ENCODE results near the gene SLC47A1.
"Not testable (repeated sequence)": the region's sequence is repeated elsewhere in the genome, so short reads cannot be mapped to it uniquely, and the experiment has no call there.

Gene SLC47A1

DNA sequence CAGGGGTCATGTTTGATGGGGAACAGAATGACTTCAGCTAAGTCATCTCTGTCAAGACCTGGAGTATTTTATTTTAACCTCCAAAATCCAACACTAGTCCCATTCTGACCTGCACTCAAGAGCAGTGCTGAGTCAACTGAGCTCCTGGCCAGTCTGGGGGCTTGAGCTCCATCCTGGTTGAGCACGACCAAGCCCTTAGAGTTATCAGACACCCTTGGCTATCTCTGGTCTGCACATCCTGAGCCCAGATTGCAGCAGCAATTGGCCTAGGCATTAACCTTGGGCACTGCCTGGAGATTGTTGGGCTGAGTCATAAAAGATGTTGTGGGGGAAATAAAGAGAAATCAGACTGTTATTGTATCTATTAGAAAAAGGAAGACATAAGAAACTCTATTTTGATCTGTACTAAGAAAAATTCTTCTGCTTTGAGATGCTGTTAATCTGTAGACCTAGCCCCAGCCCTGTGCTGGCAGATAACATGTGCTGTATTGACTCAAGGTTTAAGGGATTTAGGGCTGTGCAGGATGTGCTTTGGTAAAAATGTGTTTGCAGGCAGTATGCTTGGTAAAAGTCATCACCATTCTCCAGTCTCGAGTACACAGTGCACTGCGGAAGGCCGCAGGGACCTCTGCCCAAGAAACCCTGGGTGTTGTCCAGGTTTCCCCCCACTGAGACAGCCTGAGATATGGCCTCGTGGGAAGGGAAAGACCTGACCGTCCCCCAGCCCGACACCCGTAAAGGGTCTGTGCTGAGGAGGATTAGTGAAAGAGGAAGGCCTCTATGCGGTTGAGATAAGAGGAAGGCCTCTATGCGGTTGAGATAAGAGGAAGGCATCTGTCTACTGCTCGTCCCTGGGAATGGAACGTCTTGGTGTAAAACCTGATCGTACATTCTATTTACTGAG, 14.0 kb upstream of the SLC47A1 start:
- not testable (repeated sequence) for DNase-seq (ENCODE audit: low read depth, low spot score)

DNA sequence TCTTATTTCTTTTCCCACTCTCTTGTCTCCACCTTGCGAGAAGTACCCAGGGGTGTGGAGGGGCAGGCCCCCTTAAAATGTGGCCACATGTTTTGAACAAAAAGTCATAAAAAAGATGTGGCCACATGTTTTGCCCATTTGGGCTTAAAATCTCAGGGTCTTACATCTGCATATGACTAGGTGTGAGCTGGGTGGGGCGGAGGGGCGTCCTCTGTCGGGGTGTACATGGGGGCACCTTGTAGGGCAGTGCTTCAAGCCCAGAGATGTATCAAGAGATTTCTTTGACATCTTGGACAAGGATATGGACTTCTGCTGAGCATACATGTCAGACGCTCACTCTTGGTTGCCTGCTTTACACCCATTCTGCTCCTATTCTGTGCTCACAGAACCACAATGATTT, 13.0 kb upstream of the SLC47A1 start:
- DNase-seq (ENCODE audit: low read depth, low spot score) = no peak

DNA sequence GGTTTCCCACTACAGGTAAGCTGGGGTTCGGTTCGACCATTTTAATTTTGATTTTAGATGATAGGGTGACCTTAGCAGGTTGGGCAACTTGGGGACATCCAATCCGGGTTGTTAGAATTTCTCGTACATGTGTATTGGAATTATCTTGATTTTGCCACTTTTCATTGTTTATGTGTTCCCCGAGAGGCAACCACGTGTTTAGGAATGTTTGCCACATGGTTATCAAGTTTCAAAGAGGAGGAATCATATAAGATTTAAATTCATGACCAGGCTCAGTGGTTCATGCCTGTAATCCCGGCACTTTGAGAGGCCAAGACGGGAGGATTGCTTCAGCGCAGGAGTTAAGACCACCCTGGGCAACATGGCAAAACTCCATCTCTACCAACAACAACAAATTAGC, 10.0 kb upstream of the SLC47A1 start:
- DNase-seq (ENCODE audit: low read depth, low spot score) = no peak

DNA sequence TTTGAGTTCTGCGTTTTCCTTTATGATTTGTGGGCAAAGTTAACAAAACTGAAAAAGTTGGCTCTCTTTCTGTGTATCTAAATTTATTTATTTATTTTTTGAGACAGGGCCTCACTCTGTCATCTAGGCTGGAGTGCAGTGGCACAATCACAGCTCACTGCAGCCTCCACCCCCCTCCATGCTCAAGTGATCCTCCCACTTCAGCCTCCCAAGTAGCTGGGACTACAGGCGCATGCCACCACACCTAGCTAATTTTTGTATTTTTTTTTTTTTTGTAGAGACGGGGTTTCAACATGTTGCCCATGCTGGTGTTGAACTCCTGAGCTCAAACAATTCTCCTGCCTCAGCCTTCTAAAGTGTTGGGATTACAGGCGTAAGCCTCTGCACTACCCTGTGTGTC, 6.7 kb upstream of the SLC47A1 start:
- not testable (repeated sequence) for DNase-seq (ENCODE audit: low read depth, low spot score)

DNA sequence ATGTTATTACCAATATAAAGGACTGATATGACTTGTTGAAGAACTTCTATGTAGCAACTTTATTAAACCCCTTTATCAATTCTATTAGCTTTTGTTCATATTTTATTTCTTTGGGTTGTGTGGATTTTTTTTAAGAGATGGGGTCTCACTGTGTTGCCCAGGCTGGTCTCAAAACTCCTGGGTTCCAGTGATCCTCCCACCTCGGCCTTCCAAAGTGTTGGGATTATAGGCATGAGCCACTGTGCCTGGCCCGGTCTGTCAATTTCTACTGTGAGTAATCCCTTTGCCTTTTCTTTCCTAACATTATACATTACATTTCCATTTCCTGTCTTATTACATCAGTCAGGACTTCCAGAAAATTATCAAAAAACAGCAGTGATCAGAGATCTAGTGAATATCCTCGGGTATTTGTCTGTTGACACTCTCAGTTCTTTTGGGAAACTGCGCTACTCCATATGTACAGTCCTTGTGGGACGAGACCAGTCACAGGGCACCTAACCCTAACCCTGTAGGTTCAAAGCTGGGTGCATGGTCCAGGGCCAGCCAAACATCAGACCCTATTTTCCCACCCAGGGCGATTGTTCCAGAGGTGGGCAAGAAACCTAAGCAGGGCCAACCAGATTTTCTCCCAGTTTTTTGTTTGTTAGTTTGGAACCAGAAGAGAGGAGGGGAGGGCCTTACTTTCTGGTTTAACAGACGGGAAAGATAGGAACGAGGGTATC, 1.7 kb upstream of the SLC47A1 start:
- no peak for DNase-seq (ENCODE audit: low read depth, low spot score)

DNA sequence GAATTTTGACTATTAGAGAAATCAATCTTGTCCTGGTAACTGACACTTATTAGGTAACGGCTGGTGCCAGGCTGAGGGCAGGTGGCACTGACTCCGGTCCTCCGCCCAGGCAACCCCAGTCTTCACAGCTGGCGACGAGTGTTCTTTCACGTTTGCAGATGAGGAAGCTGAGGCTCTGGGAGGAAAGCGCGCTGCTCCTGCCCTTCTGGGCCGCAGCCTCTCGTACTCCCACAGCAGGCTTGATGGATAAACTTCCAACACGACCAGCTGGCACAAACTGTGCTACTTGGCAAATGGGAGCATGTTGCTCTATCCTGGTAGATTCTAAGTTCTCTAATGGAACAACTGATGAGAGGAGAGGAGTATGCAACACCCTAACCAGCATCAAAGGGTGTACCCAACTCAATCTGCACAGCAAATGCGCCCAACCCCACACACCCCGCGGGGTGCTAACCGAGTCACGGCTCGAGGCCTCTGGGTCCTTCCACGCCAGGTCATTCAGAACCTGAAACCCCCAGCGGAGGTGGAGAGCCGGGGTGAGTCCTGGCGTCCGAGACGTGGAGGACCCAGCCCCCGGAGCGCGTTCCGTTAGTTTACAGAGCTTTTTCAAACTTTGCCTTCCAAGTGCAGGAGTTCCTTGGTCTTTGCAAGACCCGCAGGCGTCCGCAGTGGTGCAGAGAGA, 477 bp upstream of the SLC47A1 start:
- DNase-seq (ENCODE audit: low read depth, low spot score) = no peak

DNA sequence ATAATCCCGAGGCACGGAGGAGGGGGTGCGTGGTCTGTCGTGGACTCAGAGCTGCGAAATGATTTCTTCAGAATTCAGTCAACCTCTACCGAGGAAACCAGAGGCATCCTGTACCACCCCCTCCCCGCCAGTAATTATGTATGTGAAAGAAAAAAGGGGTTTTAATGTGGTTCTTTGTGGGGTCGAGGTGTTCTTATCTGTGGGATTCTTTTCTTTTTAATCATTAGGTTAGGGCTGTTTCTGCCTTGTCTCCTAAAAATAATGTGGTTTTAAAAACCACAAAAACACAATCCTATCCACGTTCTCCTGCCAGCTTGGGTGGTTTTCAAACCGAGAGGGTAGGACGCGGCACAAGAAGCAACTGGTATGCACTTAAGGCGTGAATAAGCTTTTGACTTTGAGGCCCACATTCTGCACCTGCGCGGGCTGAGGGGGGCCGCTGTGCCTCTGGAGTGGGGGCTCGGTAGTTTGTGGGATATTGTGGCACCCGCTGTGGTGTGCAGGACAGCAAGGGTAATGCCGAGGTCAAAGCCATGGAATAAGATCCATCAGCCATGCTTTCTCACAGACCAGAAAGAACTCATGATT, 1.0 kb downstream of the SLC47A1 start:
- DNase-seq (ENCODE audit: low read depth, low spot score) = no peak

DNA sequence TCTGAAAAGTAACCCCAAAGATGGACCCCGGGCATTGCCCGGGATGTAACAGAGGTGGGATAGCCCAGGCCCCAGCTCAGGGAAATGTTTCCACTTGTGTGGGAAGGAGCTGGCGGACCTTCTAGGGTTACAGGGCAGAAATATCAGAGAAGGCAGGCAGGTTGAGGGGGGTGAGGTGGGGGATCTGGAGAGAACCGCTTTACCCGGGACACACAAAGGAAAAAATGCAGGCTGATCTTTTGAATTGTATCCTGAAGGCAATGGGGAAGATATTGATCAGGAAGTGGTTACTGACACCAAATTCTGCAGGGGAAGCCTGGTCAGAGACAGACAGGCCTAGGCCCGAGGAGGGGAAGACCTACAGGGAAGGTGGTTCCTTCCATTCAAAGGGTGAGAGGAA, 3.5 kb downstream of the SLC47A1 start:
- no peak for DNase-seq (ENCODE audit: low read depth, low spot score)

DNA sequence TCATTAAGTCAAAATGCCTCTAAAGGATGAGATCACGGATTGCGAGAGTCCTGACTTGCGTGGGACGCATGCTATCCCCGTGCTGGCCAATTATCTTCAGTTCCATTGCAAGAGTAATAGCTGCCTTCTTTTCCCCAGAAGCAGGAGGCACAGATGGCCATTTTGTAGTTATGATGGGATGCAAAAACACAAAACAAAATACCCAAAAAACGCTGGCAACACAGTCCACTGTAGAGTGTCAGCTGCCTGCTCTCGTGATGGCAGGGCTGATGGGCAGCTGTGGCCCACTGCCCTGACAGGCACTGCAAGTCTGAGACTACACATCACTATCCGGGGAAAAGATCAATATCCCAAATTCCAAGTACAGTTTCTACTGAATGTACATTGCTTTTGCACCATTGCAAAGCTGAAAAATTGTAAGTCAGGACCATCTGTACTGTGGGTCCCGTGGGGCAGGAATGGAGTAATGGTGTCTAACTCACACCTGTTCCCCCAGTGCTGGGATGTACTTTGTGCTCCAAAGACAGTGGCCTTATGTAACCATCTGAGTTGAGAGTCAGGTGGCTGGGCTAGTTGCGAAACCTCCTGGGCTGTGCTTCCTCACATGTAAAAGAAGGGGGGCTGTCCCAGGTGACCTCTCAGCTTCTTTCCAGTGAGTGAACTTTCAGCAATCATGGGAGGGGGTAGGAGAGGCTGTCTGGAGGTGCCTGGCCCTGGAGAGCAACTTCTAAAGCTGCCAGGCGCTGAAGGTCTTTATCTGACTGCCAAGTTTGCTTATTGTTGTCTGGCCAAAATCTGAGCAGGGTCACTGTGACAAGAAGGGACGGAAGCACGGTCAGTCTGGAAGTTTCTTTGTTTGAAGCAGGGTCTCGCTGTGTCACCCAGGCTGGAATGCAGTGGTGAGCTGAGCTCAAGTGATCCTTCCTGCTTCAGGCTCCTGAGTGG, 4.7 kb downstream of the SLC47A1 start:
- no peak for DNase-seq (ENCODE audit: low read depth, low spot score)

DNA sequence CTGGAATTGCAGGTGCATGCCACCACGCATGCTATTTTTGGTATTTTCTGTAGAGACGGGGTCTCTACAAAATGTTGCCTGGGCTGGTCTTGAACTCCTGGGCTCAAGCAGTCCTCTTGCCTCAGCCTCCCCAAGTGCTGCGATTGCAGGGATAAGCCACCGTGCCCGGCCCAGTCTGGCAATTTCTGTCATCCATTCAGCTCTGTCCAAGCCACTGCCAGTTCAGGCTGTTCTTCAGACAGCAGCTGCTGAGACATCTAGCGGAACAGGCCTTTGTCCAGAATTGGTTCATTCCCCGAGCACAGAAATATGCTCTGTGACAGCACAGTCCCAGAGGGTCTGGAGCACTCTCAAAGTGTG, 5.4 kb downstream of the SLC47A1 start:
- no peak for DNase-seq (ENCODE audit: low read depth, low spot score)

DNA sequence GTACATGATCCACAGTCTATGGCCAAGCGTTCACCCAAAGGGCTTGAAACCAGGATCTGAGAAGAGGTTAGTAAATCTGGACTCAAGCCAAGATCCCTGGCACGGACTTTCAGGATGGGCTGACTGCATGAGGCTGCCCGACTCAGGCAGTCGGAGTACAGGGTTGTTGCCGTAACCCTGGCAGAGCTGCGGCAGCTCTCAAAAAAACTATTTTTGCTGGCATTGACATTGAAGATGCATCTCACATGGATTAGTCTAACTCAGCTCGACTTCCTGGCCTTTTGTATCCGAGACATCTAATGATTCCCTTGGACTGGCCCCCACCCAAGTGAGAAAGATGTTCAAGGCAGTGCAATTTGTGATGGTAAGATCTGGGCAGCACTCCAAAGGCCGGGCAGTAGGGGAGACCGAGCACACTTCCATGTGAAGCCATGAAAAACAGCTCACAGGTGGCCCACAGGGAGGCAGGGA, 6.2 kb downstream of the SLC47A1 start:
- no peak for DNase-seq (ENCODE audit: low read depth, low spot score)

DNA sequence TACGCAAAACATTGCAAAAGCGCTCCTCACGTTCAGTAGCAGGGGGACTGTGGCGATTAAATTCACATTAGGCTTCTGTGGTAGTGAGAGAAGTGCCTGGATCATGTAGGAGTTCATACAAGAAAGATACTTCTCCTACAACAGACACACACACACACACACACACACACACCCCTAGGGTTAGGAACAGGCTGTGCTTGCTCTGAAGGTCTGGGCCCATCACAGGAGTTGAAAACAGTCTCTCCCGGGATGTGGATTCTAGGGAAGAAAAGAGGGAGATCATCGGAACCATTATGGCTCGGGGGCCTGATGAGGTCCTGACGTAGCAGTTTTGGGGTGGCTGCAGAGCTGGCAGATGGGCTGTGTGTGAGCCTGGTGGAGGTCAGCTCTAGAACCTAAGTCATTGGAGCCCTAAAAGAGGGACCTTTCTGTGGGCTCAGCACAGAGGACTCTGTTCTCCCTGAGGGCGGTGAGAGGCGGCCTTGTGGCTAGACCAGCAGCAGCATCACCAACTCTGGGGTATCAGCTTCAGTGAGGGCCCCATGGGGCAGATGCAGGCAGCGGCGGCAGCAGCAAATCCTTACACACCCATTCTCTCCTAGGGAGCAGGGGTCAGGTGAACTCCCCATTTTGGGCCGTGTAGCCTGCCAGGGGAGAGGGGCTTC, 7.2 kb downstream of the SLC47A1 start:
- no peak for DNase-seq (ENCODE audit: low read depth, low spot score)

DNA sequence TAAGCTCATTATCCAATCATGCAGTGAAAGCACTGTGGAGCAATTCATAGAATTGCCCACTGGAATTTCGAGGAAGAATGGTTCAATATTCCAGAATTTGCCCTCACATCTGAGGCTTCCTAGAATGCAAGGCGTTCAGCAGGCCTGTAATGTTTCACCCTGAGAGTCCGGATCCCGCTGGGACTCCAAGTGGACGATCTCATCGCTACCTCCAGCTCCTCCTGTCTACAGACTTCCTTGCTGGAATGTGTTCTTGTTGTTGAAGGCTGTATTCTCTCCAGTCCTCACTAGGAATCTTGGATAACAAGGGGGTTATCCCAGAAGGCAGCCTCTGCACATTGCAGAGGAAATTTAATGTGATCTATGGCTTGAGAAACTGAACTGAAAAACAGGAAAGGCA, 7.8 kb downstream of the SLC47A1 start:
- no peak for DNase-seq (ENCODE audit: low read depth, low spot score)

DNA sequence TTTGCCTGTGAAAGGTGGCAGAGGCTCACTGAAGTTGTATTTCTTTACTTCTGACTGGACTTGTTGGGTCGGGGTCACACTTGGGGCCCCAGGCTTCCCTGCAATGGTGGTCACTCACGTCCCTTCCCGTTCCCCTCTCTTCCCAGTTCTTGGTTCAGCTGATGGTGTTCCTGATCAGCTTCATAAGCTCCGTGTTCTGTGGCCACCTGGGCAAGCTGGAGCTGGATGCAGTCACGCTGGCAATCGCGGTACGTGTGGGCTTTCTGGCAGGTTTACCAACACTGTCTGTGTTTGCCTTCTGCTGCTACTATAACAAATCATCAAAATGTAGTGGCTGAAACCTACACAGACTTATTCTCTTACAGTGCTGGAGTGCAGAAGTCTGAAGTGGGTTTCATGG, 8.6 kb downstream of the SLC47A1 start:
- no peak for DNase-seq (ENCODE audit: low read depth, low spot score)

DNA sequence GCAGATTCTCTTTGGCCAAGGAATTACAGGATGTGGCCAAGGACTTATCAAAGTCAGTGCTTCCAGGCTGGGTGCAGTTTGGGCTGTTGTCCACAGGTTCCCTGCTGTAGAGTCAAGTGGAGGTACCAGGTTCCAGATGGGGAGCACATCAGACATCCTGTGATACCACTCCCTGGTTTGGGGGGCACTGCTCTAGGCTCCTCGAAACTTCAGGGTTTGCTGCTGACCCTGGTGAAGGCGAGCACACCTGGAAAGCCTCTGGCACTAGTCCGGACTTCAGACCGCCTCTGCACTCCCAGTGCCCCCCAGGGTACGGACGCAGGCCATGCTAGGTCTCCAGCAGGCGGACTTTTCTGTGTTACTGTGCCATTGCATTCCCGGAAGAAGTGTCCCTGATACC, 10.7 kb downstream of the SLC47A1 start:
- no peak for DNase-seq (ENCODE audit: low read depth, low spot score)

DNA sequence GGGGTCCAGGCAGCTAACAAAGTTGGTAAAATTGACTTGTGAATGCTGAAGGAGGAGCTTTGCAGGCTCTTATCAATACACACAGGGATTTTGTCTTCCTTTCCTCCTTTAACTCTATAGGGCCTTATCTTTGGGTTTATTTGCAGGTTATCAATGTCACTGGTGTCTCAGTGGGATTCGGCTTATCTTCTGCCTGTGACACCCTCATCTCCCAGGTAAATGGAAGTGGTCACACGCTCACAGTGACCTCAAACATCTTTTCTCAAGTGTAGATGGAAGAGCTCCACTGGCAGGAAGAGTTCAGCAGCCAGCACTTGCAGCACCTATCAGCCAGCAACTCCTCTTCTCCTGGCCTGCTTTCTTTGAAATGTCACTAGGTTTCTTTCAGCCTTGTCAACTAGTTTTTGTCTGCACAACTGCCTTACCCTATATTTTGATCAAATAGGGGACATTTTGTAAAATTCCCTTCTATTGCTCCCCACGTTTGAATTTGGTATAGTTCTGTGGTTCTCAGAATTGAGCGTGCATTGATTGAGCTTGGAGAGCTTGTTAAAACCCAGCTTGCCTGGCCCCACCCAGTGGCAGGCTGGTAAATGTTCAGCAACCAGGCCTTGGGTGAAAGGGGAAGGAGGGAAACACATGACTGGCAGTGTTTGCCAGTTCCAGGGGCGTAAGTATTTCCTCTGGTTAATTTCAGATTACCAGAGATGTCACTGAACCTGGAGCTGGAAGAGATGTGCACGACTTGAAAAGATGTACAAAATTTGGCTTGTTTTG, 12.8 kb downstream of the SLC47A1 start:
- no peak for DNase-seq (ENCODE audit: low read depth, low spot score)

DNA sequence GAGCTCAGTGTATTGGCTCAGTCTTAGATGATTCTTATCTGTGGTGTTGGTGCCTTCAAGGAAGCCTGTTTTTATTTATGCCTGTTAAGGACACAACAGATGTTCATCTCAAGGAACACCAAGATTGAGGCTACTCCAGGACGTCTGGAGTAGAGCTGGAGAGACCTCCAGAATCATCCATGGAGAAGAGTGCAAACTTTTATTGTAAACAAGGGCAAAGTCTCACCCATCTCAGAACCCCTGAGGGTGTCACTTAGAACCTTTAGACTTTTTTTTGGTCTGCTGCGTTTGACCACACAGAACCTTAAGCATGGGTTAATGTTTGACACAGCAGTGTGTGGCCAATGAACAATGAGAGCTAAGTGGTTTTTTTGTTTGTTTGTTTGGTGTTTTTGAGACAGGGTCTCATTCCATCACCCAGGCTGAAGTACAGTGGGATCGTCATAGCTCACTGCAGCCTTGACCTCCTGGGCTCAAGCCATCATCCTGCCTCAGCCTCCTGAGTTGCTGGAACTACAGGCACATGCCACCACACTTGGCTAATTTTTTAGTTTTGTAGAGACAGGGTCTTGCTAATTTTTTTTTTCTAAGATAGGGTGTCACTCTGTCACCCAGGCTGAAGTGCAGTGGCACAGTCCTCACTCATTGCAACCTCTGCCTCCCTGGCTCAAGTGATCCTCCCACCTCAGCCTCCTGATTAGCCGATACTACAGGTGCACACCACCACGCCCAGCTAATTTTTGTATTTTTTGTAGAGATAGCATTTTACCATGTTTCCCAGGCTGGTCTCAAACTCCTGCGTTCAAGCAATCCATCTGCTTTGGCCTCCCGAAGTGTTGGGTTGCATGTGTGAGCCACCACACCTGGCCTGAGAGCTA, 16.3 kb downstream of the SLC47A1 start:
- no peak for DNase-seq (ENCODE audit: low read depth, low spot score)

DNA sequence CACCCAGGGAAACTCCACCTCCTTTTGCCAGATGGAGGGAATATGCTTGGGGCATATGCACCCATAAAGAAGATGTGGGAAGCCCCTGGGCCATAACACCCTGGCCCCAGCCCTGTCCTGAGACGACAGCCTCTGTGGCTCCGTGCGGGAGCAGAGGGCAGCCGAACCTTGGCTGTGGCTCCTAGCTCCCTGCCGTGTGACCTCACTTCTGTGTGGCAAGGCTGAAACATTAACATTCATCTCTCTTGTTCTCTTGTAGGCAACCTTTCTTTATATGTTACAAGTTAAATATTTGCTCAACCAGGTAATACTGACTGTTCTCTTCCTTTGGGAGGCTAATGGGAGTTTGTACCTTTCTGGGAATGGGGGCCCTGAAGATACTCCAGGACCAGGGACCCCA, 17.5 kb downstream of the SLC47A1 start:
- DNase-seq (ENCODE audit: low read depth, low spot score) = no peak
